H54 (cell line): ENCODE results near the gene NAIF1.
"Not testable (repeated sequence)": the region's sequence is repeated elsewhere in the genome, so short reads cannot be mapped to it uniquely, and the experiment has no call there.

ENCODE experiments used
- DNase-seq: peaks from one replicate; pipeline ENCODE4 v3.0.0; 2011; ENCODE audit warnings: low spot score, mixed read lengths; ENCODE audit not compliant: insufficient read length
- FAIRE-seq: peaks from 3 replicates; lab custom pipeline; 2011; peaks lifted over from hg19 to GRCh38; lab: Jason Lieb, UNC
- POLR2A ChIP-seq: IDR thresholded peaks from 2 replicates; pipeline ENCODE4 v1.6.1; 2011; ENCODE audit warnings: low read depth, mild to moderate bottlenecking, low read length

NAIF1 gene, protein sequence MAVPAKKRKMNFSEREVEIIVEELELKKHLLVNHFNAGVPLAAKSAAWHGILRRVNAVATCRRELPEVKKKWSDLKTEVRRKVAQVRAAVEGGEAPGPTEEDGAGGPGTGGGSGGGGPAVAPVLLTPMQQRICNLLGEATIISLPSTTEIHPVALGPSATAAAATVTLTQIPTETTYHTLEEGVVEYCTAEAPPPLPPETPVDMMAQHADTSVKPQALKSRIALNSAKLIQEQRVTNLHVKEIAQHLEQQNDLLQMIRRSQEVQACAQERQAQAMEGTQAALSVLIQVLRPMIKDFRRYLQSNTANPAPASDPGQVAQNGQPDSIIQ

GRCh38 chr9:128066713-128067644 lies at the start of gene NAIF1:
TSS of gene NAIF1 (minus strand) at chr9:128067320. CDS start at chr9:128067101, 219 bp downstream.
- peak; percentile 51 for TF ChIP-seq POLR2A
- DNase-seq (peak; percentile 99), FAIRE-seq (peak; percentile 95)

DNA sequence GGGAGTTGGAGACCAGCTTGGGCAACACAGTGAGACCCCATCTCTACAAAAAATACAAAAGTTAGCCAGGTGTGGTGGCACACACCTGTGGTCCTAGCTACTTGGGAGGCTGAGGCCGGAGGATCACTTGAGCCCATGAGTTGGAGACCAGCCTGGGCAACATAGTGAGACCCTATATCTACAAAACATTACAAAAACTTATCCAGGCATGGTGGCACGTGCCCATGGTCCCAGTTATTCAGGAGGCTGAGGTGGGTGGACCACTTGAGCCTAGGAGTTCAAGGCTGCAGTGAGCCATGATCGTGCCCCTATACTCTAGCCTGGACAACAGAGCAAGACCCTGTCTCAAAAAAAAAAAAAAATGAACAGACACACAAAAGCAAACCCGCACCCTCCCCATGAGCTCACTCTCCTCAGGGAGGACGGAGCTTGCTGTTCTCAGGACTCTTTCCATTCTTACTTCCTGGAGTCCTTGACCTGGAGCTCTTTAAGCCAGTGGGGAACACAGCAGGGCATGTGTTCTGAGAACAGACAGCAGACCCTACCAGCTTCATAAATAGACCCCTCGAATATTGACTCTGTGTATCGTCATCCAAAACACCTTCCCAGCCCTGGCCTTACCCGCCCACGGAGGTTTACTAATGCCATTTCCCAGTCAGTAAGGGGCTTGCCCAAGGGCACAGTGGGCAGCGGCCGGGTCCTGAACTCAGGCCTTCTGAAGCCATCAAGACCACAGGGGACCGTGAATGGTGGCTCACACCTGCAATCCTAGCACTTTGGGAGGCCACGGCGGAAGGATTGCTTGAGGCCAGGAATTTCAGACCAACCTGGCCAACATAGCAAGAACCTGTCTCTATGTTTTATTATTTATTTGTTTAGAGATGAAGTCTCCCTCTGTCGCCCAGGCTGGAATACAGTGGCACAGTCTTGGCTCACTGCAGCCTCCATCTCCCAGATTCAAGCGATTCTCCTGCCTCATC lies 49.3 kb upstream of the NAIF1 start:
- DNase-seq (no peak), FAIRE-seq (no peak)
- TF ChIP-seq POLR2A = no peak

- FAIRE-seq (no peak), DNase-seq (no peak)
- no peak for TF ChIP-seq POLR2A
Measured at GRCh38 chr9:128115187-128116103, 48.3 kb upstream of the NAIF1 start.

DNA sequence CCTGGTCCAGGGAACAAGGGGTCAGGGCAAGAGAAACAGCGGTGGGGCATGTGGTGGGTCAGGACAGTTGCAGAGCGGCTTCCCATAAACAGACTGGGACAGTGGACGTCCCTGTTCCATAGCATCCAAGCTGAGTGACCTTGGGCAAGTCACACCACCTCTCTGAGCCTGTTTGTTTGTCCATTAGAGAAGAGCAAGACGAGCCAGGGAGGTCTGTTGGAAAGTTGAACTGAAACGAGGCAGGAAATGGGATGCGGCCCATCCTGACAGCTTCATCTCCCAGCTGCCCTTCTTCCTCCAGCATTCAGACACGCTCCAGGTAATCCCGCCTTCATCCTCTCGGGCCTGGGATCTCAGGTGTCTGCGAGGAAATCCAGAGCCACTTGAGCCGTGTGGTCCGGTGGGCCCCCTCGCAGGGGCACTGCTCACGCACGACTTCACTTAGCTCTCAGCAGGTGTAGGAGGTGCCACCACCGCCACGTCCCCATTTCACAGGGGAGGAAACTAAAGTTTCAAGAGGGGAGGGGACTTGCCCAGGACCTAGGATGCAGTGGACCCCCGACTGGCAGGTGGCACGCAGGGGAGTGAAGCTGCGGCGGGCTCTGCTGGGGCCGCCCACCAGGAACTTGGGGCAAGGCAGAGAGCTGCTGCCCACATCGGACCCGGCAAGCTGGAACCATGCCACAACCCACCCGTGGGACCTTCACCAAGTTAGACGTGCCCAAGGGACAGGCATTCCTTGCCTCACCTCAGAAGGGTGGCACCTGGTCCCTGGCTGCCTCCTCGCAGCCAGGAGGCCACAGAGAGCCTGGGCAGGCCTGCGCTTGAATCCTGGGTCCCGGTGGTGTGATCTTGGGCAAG lies 47.4 kb upstream of the NAIF1 start:
- DNase-seq = no peak
- TF ChIP-seq POLR2A = no peak
- FAIRE-seq = no peak

DNA sequence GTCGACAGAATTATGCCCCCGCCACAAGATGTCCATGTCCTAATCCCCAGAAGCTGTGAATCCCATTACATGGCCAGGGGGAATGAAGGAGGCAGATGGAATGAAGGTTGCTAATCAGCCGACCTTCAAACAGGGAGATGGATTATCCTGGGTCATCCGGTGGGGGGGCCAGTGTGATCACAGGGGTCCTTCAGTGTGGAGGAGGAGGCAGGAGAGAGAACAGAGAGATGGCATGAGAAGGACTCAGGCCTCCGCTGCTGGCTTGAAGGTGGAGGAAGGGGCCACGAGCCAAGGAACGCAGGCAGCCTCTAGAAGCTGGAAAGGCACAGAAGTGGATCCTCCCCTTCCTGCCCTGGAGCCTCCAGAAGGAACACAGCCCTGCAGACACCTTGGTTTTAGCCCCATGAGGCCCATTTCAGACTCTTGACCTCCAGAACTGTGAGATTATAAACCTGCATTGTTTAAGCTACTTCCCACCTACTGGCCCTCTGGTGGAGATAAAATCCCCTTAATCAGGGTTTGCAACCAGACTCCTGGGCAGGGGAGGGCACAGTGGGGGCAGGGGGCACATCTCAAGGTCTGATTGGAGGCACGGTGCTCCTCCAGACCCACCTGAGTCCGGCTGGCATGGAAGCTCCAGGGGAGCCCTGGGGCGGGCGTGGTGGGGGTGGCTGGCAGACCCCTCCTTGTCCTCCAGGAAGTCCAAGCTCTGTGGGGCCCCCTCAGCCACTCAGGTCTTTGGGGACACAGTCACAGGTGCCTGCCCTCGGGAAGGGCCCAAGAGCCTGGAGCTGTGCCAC lies 46.6 kb upstream of the NAIF1 start:
- no peak for FAIRE-seq
- no peak for TF ChIP-seq POLR2A
- DNase-seq = no peak

DNA sequence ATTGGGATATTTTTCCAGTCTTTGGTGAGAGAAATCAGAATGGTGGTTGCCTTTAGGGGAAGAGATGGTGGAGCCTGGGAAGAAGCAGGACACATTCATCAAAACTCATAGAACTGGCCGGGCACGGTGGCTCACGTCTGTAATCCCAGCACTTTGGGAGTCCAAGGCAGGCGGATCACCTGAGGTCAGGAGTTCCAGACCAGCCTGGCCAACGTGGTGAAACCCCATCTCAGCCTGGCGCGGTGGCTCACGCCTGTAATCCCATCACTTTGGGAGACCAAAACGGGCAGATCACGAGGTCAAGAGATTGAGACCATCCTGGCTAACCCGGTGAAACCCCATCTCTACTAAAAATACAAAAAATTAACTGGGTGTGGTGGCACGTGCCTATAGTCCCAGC lies 44.6 kb upstream of the NAIF1 start:
- not testable (repeated sequence) for FAIRE-seq

DNA sequence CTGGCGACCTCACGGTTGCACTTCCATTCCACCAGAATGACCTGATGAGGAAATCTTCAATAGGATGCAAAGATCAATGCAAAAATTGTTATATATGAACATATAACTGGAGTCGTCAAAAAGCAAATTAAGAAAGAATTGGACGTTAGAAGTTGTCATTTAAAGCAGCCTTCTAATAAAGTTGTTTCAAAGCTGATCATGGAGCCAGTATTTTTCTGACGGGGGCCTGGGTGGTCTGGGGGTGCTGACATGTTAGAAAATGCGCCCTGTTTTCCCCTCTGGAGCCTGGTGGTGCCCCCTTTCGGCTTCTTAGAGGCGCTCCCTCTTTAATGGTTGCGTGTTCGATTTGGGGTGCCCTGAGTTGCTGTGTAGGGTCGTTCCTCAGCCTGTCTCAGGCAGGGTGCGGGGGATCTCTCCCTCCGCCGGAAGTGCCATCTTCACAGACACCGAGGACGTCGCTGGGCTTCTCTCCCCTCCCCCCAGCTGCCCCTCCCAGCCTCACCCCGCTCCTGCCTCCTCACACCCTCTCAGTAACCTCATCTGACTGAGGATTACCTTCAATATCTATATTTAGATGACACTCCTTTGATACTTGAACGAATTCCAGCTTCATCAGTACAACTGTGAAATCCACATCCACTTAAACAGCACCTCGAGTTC lies 42.1 kb upstream of the NAIF1 start:
- TF ChIP-seq POLR2A = no peak
- DNase-seq = no peak

More for the DNA sequence above, 44.6 kb upstream of the NAIF1 start:
- DNase-seq = not testable (repeated sequence)

DNA sequence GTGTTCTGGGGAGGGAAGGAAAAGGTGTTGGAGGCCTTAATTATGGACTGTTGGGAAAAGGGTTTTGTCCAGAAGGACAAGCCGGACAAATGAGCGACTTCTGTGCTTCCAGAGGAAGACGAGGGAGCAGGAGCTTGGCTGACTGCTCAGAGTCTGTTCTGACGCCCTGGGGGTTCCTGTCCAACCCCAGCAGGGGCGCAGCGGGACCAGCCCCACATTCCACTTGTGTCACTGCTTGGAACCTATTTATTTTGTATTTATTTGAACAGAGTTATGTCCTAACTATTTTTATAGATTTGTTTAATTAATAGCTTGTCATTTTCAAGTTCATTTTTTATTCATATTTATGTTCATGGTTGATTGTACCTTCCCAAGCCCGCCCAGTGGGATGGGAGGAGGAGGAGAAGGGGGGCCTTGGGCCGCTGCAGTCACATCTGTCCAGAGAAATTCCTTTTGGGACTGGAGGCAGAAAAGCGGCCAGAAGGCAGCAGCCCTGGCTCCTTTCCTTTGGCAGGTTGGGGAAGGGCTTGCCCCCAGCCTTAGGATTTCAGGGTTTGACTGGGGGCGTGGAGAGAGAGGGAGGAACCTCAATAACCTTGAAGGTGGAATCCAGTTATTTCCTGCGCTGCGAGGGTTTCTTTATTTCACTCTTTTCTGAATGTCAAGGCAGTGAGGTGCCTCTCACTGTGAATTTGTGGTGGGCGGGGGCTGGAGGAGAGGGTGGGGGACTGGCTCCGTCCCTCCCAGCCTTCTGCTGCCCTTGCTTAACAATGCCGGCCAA lies 41.3 kb upstream of the NAIF1 start:
- FAIRE-seq (no peak), DNase-seq (no peak)
- no peak for TF ChIP-seq POLR2A

More for the DNA sequence above, 42.1 kb upstream of the NAIF1 start:
- FAIRE-seq = no peak

DNA sequence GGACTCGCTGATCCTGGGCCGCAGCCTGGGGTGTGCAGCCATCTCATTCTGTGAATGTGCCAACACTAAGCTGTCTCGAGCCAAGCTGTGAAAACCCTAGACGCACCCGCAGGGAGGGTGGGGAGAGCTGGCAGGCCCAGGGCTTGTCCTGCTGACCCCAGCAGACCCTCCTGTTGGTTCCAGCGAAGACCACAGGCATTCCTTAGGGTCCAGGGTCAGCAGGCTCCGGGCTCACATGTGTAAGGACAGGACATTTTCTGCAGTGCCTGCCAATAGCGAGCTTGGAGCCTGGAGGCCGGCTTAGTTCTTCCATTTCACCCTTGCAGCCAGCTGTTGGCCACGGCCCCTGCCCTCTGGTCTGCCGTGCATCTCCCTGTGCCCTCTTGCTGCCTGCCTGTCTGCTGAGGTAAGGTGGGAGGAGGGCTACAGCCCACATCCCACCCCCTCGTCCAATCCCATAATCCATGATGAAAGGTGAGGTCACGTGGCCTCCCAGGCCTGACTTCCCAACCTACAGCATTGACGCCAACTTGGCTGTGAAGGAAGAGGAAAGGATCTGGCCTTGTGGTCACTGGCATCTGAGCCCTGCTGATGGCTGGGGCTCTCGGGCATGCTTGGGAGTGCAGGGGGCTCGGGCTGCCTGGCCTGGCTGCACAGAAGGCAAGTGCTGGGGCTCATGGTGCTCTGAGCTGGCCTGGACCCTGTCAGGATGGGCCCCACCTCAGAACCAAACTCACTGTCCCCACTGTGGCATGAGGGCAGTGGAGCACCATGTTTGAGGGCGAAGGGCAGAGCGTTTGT lies 40.5 kb upstream of the NAIF1 start:
- DNase-seq = no peak
- TF ChIP-seq POLR2A = no peak
- FAIRE-seq = no peak
